GM12872 (cell line): ENCODE results near the gene FLYWCH1.

ENCODE experiments used
- CTCF ChIP-seq: IDR thresholded peaks from 3 replicates; pipeline ENCODE4 v1.5.1; 2011; ENCODE audit warnings: low read depth, mild to moderate bottlenecking, low read length, moderate library complexity; ENCODE audit not compliant: insufficient read depth

FLYWCH1 gene

GRCh38 chr16:2907084-2907753 is 4.5 kb upstream of the FLYWCH1 start:
- TF ChIP-seq CTCF, result peak; percentile 66

GRCh38 chr16:2910441-2910969 is 1.2 kb upstream of the FLYWCH1 start:
- TF ChIP-seq CTCF, result no peak

GRCh38 chr16:2912330-2913199 is 834 bp downstream of the FLYWCH1 start:
- no peak for TF ChIP-seq CTCF

GRCh38 chr16:2913603-2914002 is 1.9 kb downstream of the FLYWCH1 start:
- TF ChIP-seq CTCF, result no peak

- no peak for TF ChIP-seq CTCF
Measured at GRCh38 chr16:2914233-2914632, 2.5 kb downstream of the FLYWCH1 start.

- TF ChIP-seq CTCF, result no peak
Measured at GRCh38 chr16:2915196-2915929, 3.6 kb downstream of the FLYWCH1 start.
